Neuronal stem cell (in vitro differentiated cells): ENCODE results near the gene GCGR.
A peak's percentile ranks its signal among the peaks of the same experiment; 100 is the strongest.

Experiments used
- DNase-seq: peaks from one replicate; pipeline ENCODE4 v3.0.0-alpha.2; 2013; ENCODE audit warnings: low spot score
- H2AFZ ChIP-seq: one replicate; pipeline ENCODE4 v1.6.1; 2013; ENCODE audit warnings: mild to moderate bottlenecking, low read length, inconsistent platforms
- H2AK5ac ChIP-seq: 2 replicates; pipeline ENCODE4 v1.6.1; 2013; ENCODE audit warnings: low read depth, mild to moderate bottlenecking, inconsistent platforms, low read length, moderate library complexity, mixed read lengths
- H2BK120ac ChIP-seq: 2 replicates; pipeline ENCODE4 v1.6.1; 2013; ENCODE audit warnings: low read depth, mild to moderate bottlenecking, inconsistent platforms, low read length, moderate library complexity, mixed read lengths
- H2BK12ac ChIP-seq: one replicate; pipeline ENCODE4 v1.6.1; 2013; ENCODE audit warnings: low read length, inconsistent platforms
- H2BK15ac ChIP-seq: 2 replicates; pipeline ENCODE4 v1.6.1; 2013; ENCODE audit warnings: mild to moderate bottlenecking, low read length, inconsistent platforms, mixed read lengths
- H2BK5ac ChIP-seq: one replicate; pipeline ENCODE4 v1.6.1; 2013; ENCODE audit warnings: inconsistent platforms, mild to moderate bottlenecking, low read length, moderate library complexity
- H3K14ac ChIP-seq: one replicate; pipeline ENCODE4 v1.6.1; 2013; ENCODE audit warnings: low read length, inconsistent platforms
- H3K18ac ChIP-seq: 2 replicates; pipeline ENCODE4 v1.6.1; 2013; ENCODE audit warnings: low read length, inconsistent platforms
- H3K23ac ChIP-seq: 2 replicates; pipeline ENCODE4 v1.6.1; 2013; ENCODE audit warnings: low read depth, mild to moderate bottlenecking, mixed read lengths, low read length, inconsistent platforms; ENCODE audit not compliant: poor library complexity
- H3K27ac ChIP-seq: replicated peaks from 3 replicates; pipeline ENCODE4 v1.5.1; 2013; ENCODE audit warnings: low read length, inconsistent platforms
- H3K27me3 ChIP-seq, 3 experiments: 2 replicates each; pipeline ENCODE4 v1.6.1; 2013; ENCODE audit warnings: low read length in 3 of 3, mild to moderate bottlenecking in 2 of 3, inconsistent platforms in 1 of 3, low read depth in 1 of 3, mixed read lengths in 1 of 3, moderate library complexity in 1 of 3; ENCODE audit not compliant: control insufficient read depth in 3 of 3, insufficient read depth in 3 of 3
- H3K36me3 ChIP-seq, 2 donors: replicated peaks in 1 of 2; 2 replicates each; pipeline ENCODE4 v1.6.1; 2013; ENCODE audit warnings: low read length in 2 of 2; ENCODE audit not compliant: control insufficient read depth in 2 of 2, insufficient read depth in 2 of 2
- H3K4ac ChIP-seq: 2 replicates; pipeline ENCODE4 v1.6.1; 2013; ENCODE audit warnings: inconsistent platforms, mild to moderate bottlenecking, low read length, moderate library complexity
- H3K4me1 ChIP-seq, 2 donors: 1 replicate in 1 of 2; 2 replicates in 1 of 2; pipeline ENCODE4 v1.6.1; 2013; ENCODE audit warnings: low read length in 2 of 2, low read depth in 1 of 2; ENCODE audit not compliant: control insufficient read depth in 2 of 2, insufficient read depth in 1 of 2
- H3K4me2 ChIP-seq: one replicate; pipeline ENCODE4 v1.6.1; 2013; ENCODE audit warnings: mild to moderate bottlenecking, low read length, inconsistent platforms; ENCODE audit not compliant: insufficient read depth, poor library complexity, severe bottlenecking
- H3K4me3 ChIP-seq, 2 donors: 2 replicates each; pipeline ENCODE4 v1.5.1; 2013; ENCODE audit warnings: low read length in 2 of 2, mild to moderate bottlenecking in 2 of 2, inconsistent platforms in 1 of 2, moderate library complexity in 1 of 2
- H3K79me1 ChIP-seq: one replicate; pipeline ENCODE4 v1.6.1; 2013; ENCODE audit warnings: low read depth, mild to moderate bottlenecking, inconsistent platforms, low read length, moderate library complexity
- H3K9ac ChIP-seq: one replicate; pipeline ENCODE4 v1.6.1; 2013; ENCODE audit warnings: mild to moderate bottlenecking, low read depth, low read length, inconsistent platforms; ENCODE audit not compliant: poor library complexity
- H3K9me3 ChIP-seq, 2 donors: replicated peaks in 1 of 2; 2 replicates each; pipeline versions ENCODE3 to v1.6.1; 2013; ENCODE audit warnings: low read length in 2 of 2, mild to moderate bottlenecking in 2 of 2, inconsistent platforms in 1 of 2, low read depth in 1 of 2, mixed read lengths in 1 of 2, moderate library complexity in 1 of 2; ENCODE audit not compliant: control insufficient read depth in 2 of 2, insufficient read depth in 1 of 2
- H4K8ac ChIP-seq: one replicate; pipeline ENCODE4 v1.6.1; 2013; ENCODE audit warnings: low read depth, mild to moderate bottlenecking, inconsistent platforms, low read length, moderate library complexity
- H4K91ac ChIP-seq: one replicate; pipeline ENCODE4 v1.6.1; 2013; ENCODE audit warnings: low read length, low read depth, mild to moderate bottlenecking, inconsistent platforms; ENCODE audit not compliant: poor library complexity
- WGBS, 2 donors: extraction: QIAGEN DNeasy Blood & Tissue Kit; methylation state at CpG; one replicate each; pipeline ENCODE4 v1.1.7; 2013; ENCODE audit warnings: missing lambda C conversion rate in 2 of 2, mixed read lengths in 1 of 2; ENCODE audit not compliant: insufficient read length in 2 of 2, insufficient replicate concordance in 1 of 2; ENCODE audit errors: extremely low coverage in 2 of 2; 5-methylcytosine and 5-hydroxymethylcytosine counted together

GCGR gene

DNA sequence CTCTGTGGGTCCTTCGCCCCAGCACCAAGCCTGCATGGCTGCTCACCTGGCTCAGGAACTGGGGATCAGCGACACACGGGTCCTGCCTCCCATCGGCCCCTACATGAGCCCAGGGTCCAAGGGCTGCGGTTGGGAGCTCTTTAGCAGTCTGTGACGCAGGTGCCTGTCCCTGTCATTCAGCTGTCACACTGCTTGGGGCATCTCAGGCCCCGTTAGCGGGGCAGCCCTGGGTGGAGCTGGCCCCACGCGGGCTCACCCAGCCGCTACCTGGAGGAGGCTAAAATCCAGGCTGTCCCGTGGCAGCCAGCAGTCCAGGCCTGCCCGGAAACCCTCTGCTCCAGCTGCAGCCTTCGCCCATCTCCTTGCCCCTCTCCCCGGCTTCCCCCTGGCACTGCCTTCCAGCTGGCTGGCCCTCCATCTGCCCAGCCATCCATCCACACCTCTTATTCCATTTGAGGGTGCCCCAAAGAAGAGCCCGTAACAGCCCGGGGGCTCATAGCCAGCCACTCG lies 3.3 kb downstream of the GCGR start:
- Histone ChIP-seq H3K4me3 (no peak overlapping the region), H2BK120ac (no peak overlapping the region), H3K27me3 (peaks cover 20 to 85% (median 56%) of the 10 kb centered on the region in 3 experiments), H3K14ac (no peak overlapping the region), H3K18ac (no peak overlapping the region), H3K27ac (no peak overlapping the region), H3K79me1 (peaks cover 7% of the 10 kb centered on the region), H3K4ac (no peak overlapping the region), H3K4me2 (no peak overlapping the region), H4K8ac (no peak overlapping the region), H3K23ac (peak overlapping the region; percentile 89), H2BK12ac (no peak overlapping the region), H2BK5ac (no peak overlapping the region), H3K9ac (peak overlapping the region; percentile 44), H3K4me1 (peaks cover 2 to 7% of the 10 kb centered on the region in 2 donors), H2BK15ac (no peak overlapping the region), H3K9me3 (peaks cover under 1 to 2% of the 10 kb centered on the region in 2 donors), H2AK5ac (peak overlapping the region; percentile 84), H3K36me3 (no peaks in the 10 kb centered on the region), H4K91ac (no peak overlapping the region), H2AFZ (no peak overlapping the region)
- no CpG with 5 or more reads among the region's 18 CpGs for WGBS, 2 donors
- DNase-seq = no peak

DNA sequence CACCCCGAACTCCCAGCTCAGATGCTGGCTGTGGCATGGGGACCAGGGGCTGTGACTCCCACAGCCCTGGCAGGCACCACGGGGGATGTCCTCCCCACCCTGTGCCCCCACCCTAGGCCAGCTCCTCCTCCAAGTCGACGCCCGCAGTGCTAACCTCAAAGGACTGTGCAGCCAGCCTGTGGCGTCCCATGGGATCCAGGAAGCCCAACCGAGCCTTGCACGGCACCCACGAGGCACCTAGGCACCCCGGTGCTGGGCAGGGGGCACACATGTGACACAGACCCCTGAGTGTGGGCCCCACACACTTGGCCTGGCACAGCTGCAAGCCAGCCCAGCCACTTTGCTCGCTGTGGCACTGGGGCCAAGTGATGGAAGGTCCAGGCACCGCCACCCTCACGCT lies 3.9 kb downstream of the GCGR start:
- Histone ChIP-seq H4K91ac (no peak overlapping the region), H2BK12ac (peak overlapping the region; percentile 73), H3K4me1 (peaks cover 2 to 7% of the 10 kb centered on the region in 2 donors), H2AFZ (no peak overlapping the region), H3K4ac (no peak overlapping the region), H3K4me2 (no peak overlapping the region), H3K27ac (no peak overlapping the region), H3K9ac (peak overlapping the region; percentile 44), H2BK15ac (no peak overlapping the region), H3K79me1 (peaks cover 7% of the 10 kb centered on the region), H2BK5ac (no peak overlapping the region), H2BK120ac (no peak overlapping the region), H3K4me3 (no peak overlapping the region), H4K8ac (no peak overlapping the region), H3K9me3 (no peaks in the 10 kb centered on the region), H3K18ac (no peak overlapping the region), H2AK5ac (peak overlapping the region; percentile 75), H3K36me3 (no peaks in the 10 kb centered on the region), H3K14ac (no peak overlapping the region), H3K27me3 (peaks cover 20 to 79% (median 50%) of the 10 kb centered on the region in 3 experiments), H3K23ac (peak overlapping the region; percentile 89)
- no CpG with 5 or more reads among the region's 13 CpGs for WGBS, 2 donors
- no peak for DNase-seq

DNA sequence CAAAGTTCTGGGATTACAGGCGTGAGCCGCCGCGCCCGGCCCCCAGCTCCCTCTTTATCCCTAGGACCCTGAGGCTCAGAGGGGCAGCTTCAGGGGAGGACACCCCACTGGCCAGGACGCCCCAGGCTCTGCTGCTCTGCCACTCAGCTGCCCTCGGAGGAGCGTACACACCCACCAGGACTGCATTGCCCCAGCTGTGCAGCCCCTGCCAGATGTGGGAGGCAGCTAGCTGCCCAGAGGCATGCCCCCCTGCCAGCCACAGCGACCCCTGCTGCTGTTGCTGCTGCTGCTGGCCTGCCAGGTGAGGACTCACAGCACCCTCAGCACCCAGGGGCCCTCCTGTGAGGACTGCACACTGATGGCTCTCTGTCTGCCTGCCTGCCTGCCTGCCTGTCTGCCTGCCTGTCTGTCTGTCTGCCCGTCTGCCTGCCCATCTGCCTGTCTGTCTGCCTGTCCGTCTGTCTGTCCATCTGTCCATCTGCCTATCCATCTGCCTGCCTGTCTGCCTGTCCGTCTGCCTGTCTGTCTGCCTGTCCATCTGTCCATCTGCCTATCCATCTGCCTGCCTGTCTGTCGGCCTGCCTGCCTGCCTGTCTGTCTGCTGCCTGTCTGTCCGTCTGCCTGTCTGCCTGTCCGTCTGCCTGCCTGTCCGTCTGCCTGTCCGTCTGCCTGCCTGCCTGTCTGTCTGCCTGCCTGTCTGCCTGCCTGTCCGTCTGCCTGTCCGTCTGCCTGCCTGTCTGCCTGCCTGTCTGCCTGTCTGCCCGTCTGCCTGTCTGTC lies 5.0 kb downstream of the GCGR start:
- WGBS, 2 donors = no CpG with 5 or more reads among the region's 20 CpGs
- Histone ChIP-seq H3K4ac (no peak overlapping the region), H2BK120ac (no peak overlapping the region)

DNA sequence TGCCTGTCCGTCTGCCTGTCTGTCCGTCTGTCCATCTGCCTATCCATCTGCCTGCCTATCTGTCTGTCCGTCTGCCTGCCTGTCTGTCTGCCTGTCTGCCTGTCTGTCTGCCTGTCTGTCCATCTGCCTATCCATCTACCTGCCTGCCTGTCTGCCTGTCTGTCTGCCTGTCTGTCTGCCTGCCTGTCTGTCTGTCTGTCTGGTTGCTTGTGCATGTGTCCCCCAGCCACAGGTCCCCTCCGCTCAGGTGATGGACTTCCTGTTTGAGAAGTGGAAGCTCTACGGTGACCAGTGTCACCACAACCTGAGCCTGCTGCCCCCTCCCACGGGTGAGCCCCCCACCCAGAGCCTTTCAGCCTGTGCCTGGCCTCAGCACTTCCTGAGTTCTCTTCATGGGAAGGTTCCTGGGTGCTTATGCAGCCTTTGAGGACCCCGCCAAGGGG lies 5.6 kb downstream of the GCGR start:
- Histone ChIP-seq H3K4me3 (no peak overlapping the region), H3K14ac (peak overlapping the region; percentile 82), H3K18ac (no peak overlapping the region), H2BK5ac (no peak overlapping the region), H4K91ac (no peak overlapping the region), H2BK15ac (peak overlapping the region; percentile 7), H2BK12ac (peak overlapping the region; percentile 98), H3K79me1 (peaks cover 9% of the 10 kb centered on the region), H3K36me3 (no peaks in the 10 kb centered on the region), H3K4me1 (peaks cover 2 to 7% of the 10 kb centered on the region in 2 donors), H2AK5ac (peak overlapping the region; percentile 76), H3K9me3 (no peaks in the 10 kb centered on the region), H3K27ac (no peak overlapping the region), H3K9ac (peak overlapping the region; percentile 70), H3K4ac (no peak overlapping the region), H2BK120ac (no peak overlapping the region), H2AFZ (no peak overlapping the region), H4K8ac (no peak overlapping the region), H3K4me2 (no peak overlapping the region), H3K23ac (peak overlapping the region; percentile 99), H3K27me3 (peaks cover 6 to 61% (median 33%) of the 10 kb centered on the region in 3 experiments)
- no CpG with 5 or more reads among the region's 7 CpGs for WGBS, 2 donors
- no peak for DNase-seq

More for the DNA sequence above, 5.0 kb downstream of the GCGR start:
- peaks cover 13 to 68% (median 39%) of the 10 kb centered on the region in 3 experiments for H3K27me3 ChIP-seq
- H3K4me2 ChIP-seq = no peak overlapping the region
- H3K9ac ChIP-seq = peak overlapping the region; percentile 70
- H2BK12ac ChIP-seq = peak overlapping the region; percentile 98
- no peak overlapping the region for H4K91ac ChIP-seq
- no peaks in the 10 kb centered on the region for H3K36me3 ChIP-seq
- H3K9me3 ChIP-seq = no peaks in the 10 kb centered on the region
- no peak overlapping the region for H2AFZ ChIP-seq
- peaks cover 9% of the 10 kb centered on the region for H3K79me1 ChIP-seq
- H3K4me1 ChIP-seq = peaks cover 2 to 7% of the 10 kb centered on the region in 2 donors
- no peak overlapping the region for H3K27ac ChIP-seq
- H3K4me3 ChIP-seq = no peak overlapping the region
- H2BK15ac ChIP-seq = no peak overlapping the region
- H2BK5ac ChIP-seq = no peak overlapping the region
- H3K23ac ChIP-seq = peak overlapping the region; percentile 99
- H3K18ac ChIP-seq = no peak overlapping the region
- H3K14ac ChIP-seq = peak overlapping the region; percentile 82
- DNase-seq = no peak
- peak overlapping the region; percentile 79 for H2AK5ac ChIP-seq
- no peak overlapping the region for H4K8ac ChIP-seq
